ENCODE data around the gene SH3D19.

GRCh38 chr4:151091047-151091446 is 234.4 kb downstream of the SH3D19 start:
- no peak for TF ChIP-seq CTCF (IDR thresholded peaks at IDR 0.05; ENCODE audit: insufficient read depth, low read length, poor library complexity, severe bottlenecking)
- TF ChIP-seq EZH2phosphoT487 (conservative IDR thresholded peaks at IDR 0.05; ENCODE audit: low read length): no peak
